ENCODE results near the gene BPIFA1. TPM values are rescaled to one million over a fixed set of nuclear protein-coding genes. Genes with fewer than 3 reads are reported as not detected.

BPIFA1 gene
- total and polyA plus RNA-seq, 9 of the 15 experiments (the other 6 are each of a cell fraction or from before 2014, with no cell fraction given), result not detected

DNA sequence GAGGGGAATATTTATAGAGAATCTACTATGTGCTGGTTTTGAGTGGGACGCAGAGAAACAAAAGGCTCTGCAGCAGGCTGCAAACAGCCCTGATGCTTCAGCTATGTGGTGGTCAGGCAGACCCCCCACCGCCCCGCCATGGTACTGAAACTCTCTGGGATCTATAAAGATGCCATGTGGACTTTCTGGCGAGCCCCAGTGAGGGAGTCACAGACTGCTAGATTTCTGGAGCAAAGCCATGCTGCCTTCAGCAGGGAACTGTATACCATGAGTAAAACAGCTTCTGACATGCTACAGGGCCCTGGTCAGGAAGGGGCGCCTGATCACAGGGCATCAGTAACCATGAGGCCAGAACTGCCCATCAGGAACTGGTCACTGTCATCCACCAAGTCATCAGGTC, 28.0 kb downstream of the BPIFA1 start:
- no peak for TF ChIP-seq EZH2 (IDR thresholded peaks at IDR 0.05; ENCODE audit: borderline replicate concordance, low read depth, low read length)
- no peak for TF ChIP-seq FOXA1 (IDR thresholded peaks at IDR 0.05; ENCODE audit: borderline replicate concordance)
- no peak for TF ChIP-seq GABPA (tag; conservative IDR thresholded peaks at IDR 0.05; ENCODE audit: low read depth)
- TF ChIP-seq, protein P1, sequence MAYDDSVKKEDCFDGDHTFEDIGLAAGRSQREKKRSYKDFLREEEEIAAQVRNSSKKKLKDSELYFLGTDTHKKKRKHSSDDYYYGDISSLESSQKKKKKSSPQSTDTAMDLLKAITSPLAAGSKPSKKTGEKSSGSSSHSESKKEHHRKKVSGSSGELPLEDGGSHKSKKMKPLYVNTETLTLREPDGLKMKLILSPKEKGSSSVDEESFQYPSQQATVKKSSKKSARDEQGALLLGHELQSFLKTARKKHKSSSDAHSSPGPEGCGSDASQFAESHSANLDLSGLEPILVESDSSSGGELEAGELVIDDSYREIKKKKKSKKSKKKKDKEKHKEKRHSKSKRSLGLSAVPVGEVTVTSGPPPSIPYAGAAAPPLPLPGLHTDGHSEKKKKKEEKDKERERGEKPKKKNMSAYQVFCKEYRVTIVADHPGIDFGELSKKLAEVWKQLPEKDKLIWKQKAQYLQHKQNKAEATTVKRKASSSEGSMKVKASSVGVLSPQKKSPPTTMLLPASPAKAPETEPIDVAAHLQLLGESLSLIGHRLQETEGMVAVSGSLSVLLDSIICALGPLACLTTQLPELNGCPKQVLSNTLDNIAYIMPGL (CRISPR knock-in tag; IDR thresholded peaks at IDR 0.05), result no peak
- no peak for TF ChIP-seq NFIC (IDR thresholded peaks at IDR 0.05)
- TF ChIP-seq U2AF1 (optimal IDR thresholded peaks at IDR 0.05; ENCODE audit: low read depth, low read length), result no peak
- TF ChIP-seq ATF7 (IDR thresholded peaks at IDR 0.05), result no peak
- TF ChIP-seq SRSF3 (IDR thresholded peaks at IDR 0.05; ENCODE audit: insufficient read depth, low read length), result no peak
- TF ChIP-seq, protein P2, sequence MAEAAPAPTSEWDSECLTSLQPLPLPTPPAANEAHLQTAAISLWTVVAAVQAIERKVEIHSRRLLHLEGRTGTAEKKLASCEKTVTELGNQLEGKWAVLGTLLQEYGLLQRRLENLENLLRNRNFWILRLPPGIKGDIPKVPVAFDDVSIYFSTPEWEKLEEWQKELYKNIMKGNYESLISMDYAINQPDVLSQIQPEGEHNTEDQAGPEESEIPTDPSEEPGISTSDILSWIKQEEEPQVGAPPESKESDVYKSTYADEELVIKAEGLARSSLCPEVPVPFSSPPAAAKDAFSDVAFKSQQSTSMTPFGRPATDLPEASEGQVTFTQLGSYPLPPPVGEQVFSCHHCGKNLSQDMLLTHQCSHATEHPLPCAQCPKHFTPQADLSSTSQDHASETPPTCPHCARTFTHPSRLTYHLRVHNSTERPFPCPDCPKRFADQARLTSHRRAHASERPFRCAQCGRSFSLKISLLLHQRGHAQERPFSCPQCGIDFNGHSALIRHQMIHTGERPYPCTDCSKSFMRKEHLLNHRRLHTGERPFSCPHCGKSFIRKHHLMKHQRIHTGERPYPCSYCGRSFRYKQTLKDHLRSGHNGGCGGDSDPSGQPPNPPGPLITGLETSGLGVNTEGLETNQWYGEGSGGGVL (CRISPR knock-in tag; IDR thresholded peaks at IDR 0.05), result no peak
- TF ChIP-seq MITF (IDR thresholded peaks at IDR 0.05), result no peak
- TF ChIP-seq ZNF75A (CRISPR knock-in tag; IDR thresholded peaks at IDR 0.05), result no peak
- no peak for TF ChIP-seq HNRNPL (IDR thresholded peaks at IDR 0.05; ENCODE audit: low read depth, low read length)
- no peak for TF ChIP-seq LEF1 (IDR thresholded peaks at IDR 0.05)
- TF ChIP-seq, protein P3, sequence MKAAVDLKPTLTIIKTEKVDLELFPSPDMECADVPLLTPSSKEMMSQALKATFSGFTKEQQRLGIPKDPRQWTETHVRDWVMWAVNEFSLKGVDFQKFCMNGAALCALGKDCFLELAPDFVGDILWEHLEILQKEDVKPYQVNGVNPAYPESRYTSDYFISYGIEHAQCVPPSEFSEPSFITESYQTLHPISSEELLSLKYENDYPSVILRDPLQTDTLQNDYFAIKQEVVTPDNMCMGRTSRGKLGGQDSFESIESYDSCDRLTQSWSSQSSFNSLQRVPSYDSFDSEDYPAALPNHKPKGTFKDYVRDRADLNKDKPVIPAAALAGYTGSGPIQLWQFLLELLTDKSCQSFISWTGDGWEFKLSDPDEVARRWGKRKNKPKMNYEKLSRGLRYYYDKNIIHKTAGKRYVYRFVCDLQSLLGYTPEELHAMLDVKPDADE (conservative IDR thresholded peaks at IDR 0.05; ENCODE audit: control insufficient read depth, low read depth, low read length), result no peak
- TF ChIP-seq SAFB (IDR thresholded peaks at IDR 0.05; ENCODE audit: borderline replicate concordance, low read depth, low read length), result no peak
- TF ChIP-seq SREBF1 (IDR thresholded peaks at IDR 0.05; ENCODE audit: borderline replicate concordance, low read depth, low read length), result no peak
- no peak overlapping the region for H3K9ac ChIP-seq (ENCODE audit: insufficient read depth in 1 of 2, low read depth in 2 of 2, low read length in 2 of 2)
- POLR2A ChIA-PET, result no interaction called here
- intact Hi-C loops (cut with micrococcal nuclease), result no loop called here
- H3K36me3 ChIP-seq (ENCODE audit: control insufficient read depth, insufficient read depth, low read length), result no peaks in the 10 kb centered on the region
- FAIRE-seq, result no peak
- no peak overlapping the region for H3K4me3 ChIP-seq
- no peaks in the 10 kb centered on the region for H4K20me1 ChIP-seq (replicated peaks; ENCODE audit: control insufficient read depth, insufficient read depth, low read length)
- BruUV-seq (replicated peaks), result no TSS peak
- H3K9me3 ChIP-seq (replicated peaks; ENCODE audit: control insufficient read depth, insufficient read depth, low read depth, low read length), result no peaks in the 10 kb centered on the region
- CTCF ChIA-PET (ENCODE audit: low intra/inter-chr PET ratio), result no interaction called here
- in situ Hi-C loops (cut with MboI), result no loop called here
- no peaks in the 10 kb centered on the region for H3K9me1 ChIP-seq (ENCODE audit: control insufficient read depth, insufficient read depth, low read length)
- WGBS (ENCODE audit: insufficient coverage, low coverage, missing lambda C conversion rate), result 2% methylated on average over 5 of the region's 5 CpGs
- DNase-seq (ENCODE audit: extremely low read depth in 1 of 4, low spot score in 3 of 4), result no peak
- no peaks in the 10 kb centered on the region for H3K4me1 ChIP-seq (replicated peaks in 1 of 2; ENCODE audit: control insufficient read depth in 2 of 2, insufficient read depth in 2 of 2, low read length in 2 of 2)
- no peaks in the 10 kb centered on the region for H3K27me3 ChIP-seq (ENCODE audit: control insufficient read depth in 2 of 2, insufficient read depth in 2 of 2, low read length in 2 of 2)
- no peak for ATAC-seq
- no peak overlapping the region for H3K4me2 ChIP-seq (ENCODE audit: insufficient read depth, low read length)
- H2AFZ ChIP-seq (ENCODE audit: low read depth, low read length), result no peak overlapping the region
- H3K27ac ChIP-seq (ENCODE audit: extremely low read depth, low read depth, low read length), result no peak overlapping the region
- no peaks in the 10 kb centered on the region for H3K79me2 ChIP-seq (ENCODE audit: control insufficient read depth, insufficient read depth, low read length)

All from K562 (cell line).